Measurements from ENCODE around the gene CDCA7L. TPM values are rescaled to one million over a fixed set of nuclear protein-coding genes. Genes with fewer than 3 reads are reported as not detected.

The CDCA7L gene
- total and polyA plus RNA-seq, 2 of the 4 experiments (the other 2 are of a cell fraction): 20.4 to 35.0 TPM

DNA sequence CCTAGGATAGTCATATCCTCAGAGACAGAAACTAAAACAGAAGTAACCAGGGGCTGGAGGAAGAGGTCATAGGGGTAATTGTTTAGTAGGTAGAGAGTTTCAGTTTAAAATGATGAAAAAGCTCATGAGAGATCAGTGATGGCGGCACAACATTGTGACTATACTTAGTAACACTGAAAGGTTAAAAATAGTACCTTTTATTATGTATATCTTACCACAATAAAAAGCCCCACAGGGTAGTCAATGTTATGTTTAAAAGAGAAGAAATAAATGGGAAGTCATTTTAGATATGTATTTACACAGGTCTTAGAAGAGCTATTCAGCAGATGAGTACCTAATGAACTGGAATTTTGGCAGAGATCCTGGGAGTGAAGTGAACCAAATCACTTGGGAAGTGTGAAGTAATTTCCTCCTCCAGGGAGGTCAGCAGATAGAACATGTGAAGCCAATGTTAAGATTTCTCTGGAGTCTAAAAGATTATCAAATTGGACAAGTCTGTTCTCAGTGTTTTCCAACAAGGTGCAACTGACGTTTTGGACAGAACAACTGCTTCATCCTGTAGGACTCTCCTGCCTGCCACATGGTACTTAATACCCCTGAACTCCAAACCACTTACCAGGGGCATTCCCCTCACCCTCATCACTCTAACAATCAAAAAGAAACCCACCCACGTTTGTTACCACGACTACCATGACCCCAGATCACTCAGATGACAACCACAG is 6.4 kb downstream of the CDCA7L start:
- intact Hi-C loops (cut with micrococcal nuclease) (loop anchor here (5.0 kb wide), 1 partner anchor 943 kb away; no protein-coding TSS in a partner anchor), in situ Hi-C loops (cut with MboI; ENCODE audit: low sequenced_read_pairs) (no loop called here), dilution Hi-C loops (cut with HindIII; ENCODE audit: low sequenced_read_pairs, unreplicated experiment) (no loop called here)
- H4K91ac ChIP-seq (ENCODE audit: insufficient read depth, low read depth, low read length): no peak overlapping the region
- ChIA-PET CTCF (interaction anchor here (0.5 kb wide), 1 partner anchor 9 kb away, joined by 6 read pairs; no protein-coding TSS in a partner anchor), POLR2A (ENCODE audit: unreplicated experiment) (no interaction called here)
- no peak overlapping the region for H3K56ac ChIP-seq (ENCODE audit: extremely low read depth, insufficient read depth, low read length)
- WGBS, 2 experiments (ENCODE audit: extremely low coverage in 2 of 2, insufficient read length in 1 of 2): 100% methylated on average over 1 of the region's 4 CpGs; no CpG with 5 or more reads in 1 of the 2 experiments
- no peaks in the 10 kb centered on the region; the same call in 1 of the 2 replicates for H3K9me1 ChIP-seq (ENCODE audit: insufficient read depth, low read length)
- TF ChIP-seq MAFK (IDR thresholded peaks at IDR 0.05; ENCODE audit: low read depth, low read length) (no peak), CEBPB (IDR thresholded peaks at IDR 0.05; ENCODE audit: low read depth, low read length) (no peak), MAZ (IDR thresholded peaks at IDR 0.05; ENCODE audit: borderline replicate concordance, low read depth, low read length) (no peak), MXI1 (IDR thresholded peaks at IDR 0.05; ENCODE audit: borderline replicate concordance, low read depth, low read length) (no peak), POLR2A (IDR thresholded peaks at IDR 0.05; ENCODE audit: low read depth, low read length) (no peak), RCOR1 (IDR thresholded peaks at IDR 0.05; ENCODE audit: insufficient replicate concordance, low read length) (no peak), BHLHE40 (IDR thresholded peaks at IDR 0.05; ENCODE audit: low read depth, low read length) (no peak), NFE2L2 (IDR thresholded peaks at IDR 0.05; ENCODE audit: low read depth, low read length) (no peak), CHD1 (IDR thresholded peaks at IDR 0.05; ENCODE audit: low read depth, low read length) (no peak)
- TF ChIP-seq, protein P1, sequence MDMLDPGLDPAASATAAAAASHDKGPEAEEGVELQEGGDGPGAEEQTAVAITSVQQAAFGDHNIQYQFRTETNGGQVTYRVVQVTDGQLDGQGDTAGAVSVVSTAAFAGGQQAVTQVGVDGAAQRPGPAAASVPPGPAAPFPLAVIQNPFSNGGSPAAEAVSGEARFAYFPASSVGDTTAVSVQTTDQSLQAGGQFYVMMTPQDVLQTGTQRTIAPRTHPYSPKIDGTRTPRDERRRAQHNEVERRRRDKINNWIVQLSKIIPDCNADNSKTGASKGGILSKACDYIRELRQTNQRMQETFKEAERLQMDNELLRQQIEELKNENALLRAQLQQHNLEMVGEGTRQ (IDR thresholded peaks at IDR 0.05; ENCODE audit: low read depth, low read length): no peak
- TF ChIP-seq, protein P2, sequence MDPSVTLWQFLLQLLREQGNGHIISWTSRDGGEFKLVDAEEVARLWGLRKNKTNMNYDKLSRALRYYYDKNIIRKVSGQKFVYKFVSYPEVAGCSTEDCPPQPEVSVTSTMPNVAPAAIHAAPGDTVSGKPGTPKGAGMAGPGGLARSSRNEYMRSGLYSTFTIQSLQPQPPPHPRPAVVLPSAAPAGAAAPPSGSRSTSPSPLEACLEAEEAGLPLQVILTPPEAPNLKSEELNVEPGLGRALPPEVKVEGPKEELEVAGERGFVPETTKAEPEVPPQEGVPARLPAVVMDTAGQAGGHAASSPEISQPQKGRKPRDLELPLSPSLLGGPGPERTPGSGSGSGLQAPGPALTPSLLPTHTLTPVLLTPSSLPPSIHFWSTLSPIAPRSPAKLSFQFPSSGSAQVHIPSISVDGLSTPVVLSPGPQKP (IDR thresholded peaks at IDR 0.05; ENCODE audit: borderline replicate concordance, low read depth, low read length): no peak
- no peak overlapping the region for H4K8ac ChIP-seq (ENCODE audit: low read depth in 2 of 2, low read length in 2 of 2)
- H3K79me1 ChIP-seq (ENCODE audit: low read depth in 1 of 2, low read length in 2 of 2): peaks cover 17 to 19% of the 10 kb centered on the region in 2 experiments
- no peak overlapping the region for H3K14ac ChIP-seq (replicated peaks; ENCODE audit: low read depth, low read length)
- H3K4ac ChIP-seq (ENCODE audit: low read depth, low read length): no peak overlapping the region
- no peaks in the 10 kb centered on the region for H3K27me3 ChIP-seq (ENCODE audit: control insufficient read depth, insufficient read depth, low read length)
- no peak overlapping the region for H2BK120ac ChIP-seq (ENCODE audit: low read depth, low read length)
- H3K18ac ChIP-seq (ENCODE audit: low read depth, low read length): no peak overlapping the region
- DNase-seq: no peak
- no peak overlapping the region for H4K5ac ChIP-seq (ENCODE audit: low read depth, low read length)
- H3K9ac ChIP-seq (ENCODE audit: low read depth, low read length): no peak overlapping the region
- no peak overlapping the region for H3K23ac ChIP-seq (ENCODE audit: low read depth, low read length)
- no peak overlapping the region for H3K27ac ChIP-seq (ENCODE audit: insufficient read depth, low read length)
- ATAC-seq (ENCODE audit: low read depth): no peak
- no peak overlapping the region for H2BK5ac ChIP-seq (ENCODE audit: low read depth, low read length, poor library complexity, severe bottlenecking)
- no peaks in the 10 kb centered on the region; the same call in 1 of the 2 replicates for H4K20me1 ChIP-seq (ENCODE audit: insufficient read depth, low read length)
- H3K4me3 ChIP-seq (ENCODE audit: insufficient read depth, low read depth, low read length): no peak overlapping the region
- no peak overlapping the region for H2AK5ac ChIP-seq (ENCODE audit: low read depth, low read length)
- no peak overlapping the region for H2AK9ac ChIP-seq (replicated peaks; ENCODE audit: low read depth, low read length, poor library complexity)
- H3K4me2 ChIP-seq (ENCODE audit: low read depth, low read length): no peak overlapping the region
- no peak overlapping the region for H2AFZ ChIP-seq (replicated peaks; ENCODE audit: low read length, poor library complexity)
- H3K9me3 ChIP-seq (ENCODE audit: control insufficient read depth, insufficient read depth, low read length): no peaks in the 10 kb centered on the region
- no peak overlapping the region for H2BK20ac ChIP-seq (ENCODE audit: low read depth, low read length)
- peaks cover 5% of the 10 kb centered on the region for H3K4me1 ChIP-seq (ENCODE audit: control insufficient read depth, insufficient read depth, low read length)
- BruUV-seq (replicated peaks): no TSS peak
- no peak overlapping the region for H2BK15ac ChIP-seq (ENCODE audit: low read depth, low read length)
- H3K36me3 ChIP-seq (ENCODE audit: control insufficient read depth, insufficient read depth, low read length): 0 out of 2 replicates have a peak, but pooled peaks cover 2% of the 10 kb centered on the region
